Measurements from ENCODE around the gene NLGN1.
"Not testable (repeated sequence)": the region's sequence is repeated elsewhere in the genome, so short reads cannot be mapped to it uniquely, and the experiment has no call there.

Gene NLGN1

DNA sequence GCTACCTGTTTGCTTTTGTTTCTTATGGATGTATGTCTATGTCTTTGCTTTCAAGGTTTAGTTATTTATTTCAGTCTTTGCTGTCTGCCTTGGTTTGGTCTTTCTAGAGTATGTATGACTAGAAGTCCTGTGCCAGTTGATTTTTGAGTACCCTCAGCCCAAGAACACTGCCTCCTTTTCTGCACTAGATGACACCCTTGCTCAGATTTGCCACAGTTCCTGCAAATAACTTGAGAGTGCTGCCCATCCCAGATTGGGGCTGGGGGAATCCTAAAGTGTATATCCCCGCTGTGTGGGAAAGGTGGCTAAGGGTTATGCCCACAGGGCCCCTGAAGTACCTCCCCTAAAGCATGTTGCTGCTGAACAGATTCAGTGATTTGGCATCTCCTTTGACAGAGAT, 32.0 kb downstream of the NLGN1 start:
- DNase-seq (ENCODE audit: extremely low read depth in 1 of 2, low read depth in 1 of 2) = no peak

DNA sequence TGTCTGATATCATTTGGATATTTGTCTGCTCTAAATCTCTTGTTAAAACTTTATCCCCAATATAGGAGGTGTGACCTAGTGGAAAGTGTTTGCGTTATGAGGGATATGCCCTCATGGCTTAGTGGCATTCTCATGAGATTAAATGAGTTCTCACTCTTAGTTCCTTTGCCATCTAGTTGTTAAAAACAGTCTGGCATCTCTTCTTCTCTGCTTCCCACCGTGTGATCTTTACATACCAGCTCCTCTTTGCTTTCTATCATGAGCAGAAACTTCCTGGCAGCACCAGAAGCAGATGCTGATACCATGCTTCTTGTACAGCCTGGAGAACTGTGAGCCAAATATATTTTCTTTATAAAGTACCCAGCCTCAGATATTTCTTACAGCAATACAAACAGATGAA, 33.0 kb downstream of the NLGN1 start:
- no peak for DNase-seq (ENCODE audit: extremely low read depth in 1 of 2, low read depth in 1 of 2)

DNA sequence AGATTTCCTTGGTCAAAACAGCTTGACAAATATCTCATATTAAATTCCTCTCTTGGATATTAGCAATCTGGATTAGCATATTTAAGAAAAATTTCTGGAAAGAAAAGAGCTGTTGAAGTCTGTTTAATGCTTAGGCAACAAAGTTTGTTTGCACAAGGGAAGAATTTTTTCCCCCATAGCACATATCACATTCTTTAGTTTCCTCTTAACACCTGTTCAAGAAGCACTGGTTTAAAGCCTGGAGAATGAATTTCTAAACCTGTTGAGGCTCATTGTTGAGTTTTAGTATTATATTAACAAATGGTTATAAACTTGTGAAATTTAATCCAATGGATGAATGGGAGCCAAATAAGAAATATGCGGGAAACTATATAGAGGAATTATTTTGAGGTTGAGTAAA, 41.5 kb downstream of the NLGN1 start:
- no peak for DNase-seq (ENCODE audit: extremely low read depth in 1 of 2, low read depth in 1 of 2)

DNA sequence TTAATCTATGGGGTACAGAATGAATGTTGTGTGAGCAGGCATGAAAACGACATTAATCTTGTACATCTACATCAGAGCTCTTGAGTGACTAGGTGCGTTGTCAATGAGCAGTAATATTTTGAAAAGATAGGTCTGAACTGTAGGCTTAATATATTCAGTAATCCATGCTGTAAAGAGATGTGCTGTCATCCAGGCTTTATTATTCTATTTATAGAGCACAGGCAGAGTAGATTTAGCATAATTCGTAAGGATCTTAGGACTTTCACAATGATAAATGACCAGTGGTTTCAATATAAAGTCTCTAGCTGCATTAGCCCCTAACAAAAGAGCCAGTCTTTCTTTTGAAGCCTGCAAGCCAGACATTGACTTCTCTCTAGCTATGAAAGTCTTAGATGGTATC, 43.0 kb downstream of the NLGN1 start:
- DNase-seq (ENCODE audit: extremely low read depth in 1 of 2, low read depth in 1 of 2) = no peak

DNA sequence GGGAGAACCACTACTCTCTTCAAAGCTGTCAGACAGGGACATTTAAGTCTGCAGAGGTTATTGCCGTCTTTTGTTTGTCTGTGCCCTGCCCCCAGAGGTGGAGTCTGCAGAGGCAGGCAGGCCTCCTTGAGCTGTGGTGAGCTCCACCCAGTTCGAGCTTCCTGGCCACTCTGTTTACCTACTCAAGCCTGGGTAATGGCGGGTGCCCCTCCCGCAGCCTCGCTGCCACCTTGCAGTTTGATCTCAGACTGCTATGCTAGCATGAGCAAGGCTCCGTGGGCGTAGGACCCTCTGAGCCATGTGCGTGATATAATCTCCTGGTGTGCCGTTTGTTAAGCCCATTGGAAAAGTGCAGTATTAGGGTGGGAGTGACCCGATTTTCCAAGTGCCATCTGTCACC, 54.0 kb downstream of the NLGN1 start:
- DNase-seq (ENCODE audit: extremely low read depth in 1 of 2, low read depth in 1 of 2) = not testable (repeated sequence)

DNA sequence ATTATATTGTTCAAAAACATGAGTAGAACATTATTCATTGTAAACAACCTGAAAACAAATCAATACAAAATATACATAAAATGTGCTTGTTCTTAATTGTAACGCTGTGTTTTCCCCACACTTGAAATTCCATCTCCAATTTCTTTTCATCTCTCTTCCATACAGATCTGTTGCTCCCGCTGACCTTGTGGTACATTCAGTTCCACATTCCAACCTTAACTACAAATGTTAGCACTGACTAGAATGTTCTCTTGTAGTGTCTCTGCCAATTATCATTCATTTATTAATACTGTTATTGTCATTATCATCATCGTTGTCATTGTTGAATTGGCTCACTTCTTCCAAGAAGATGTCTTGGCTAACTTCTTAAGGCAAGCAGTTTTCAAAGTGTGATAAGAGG, 65.7 kb downstream of the NLGN1 start:
- DNase-seq (ENCODE audit: extremely low read depth in 1 of 2, low read depth in 1 of 2) = no peak

DNA sequence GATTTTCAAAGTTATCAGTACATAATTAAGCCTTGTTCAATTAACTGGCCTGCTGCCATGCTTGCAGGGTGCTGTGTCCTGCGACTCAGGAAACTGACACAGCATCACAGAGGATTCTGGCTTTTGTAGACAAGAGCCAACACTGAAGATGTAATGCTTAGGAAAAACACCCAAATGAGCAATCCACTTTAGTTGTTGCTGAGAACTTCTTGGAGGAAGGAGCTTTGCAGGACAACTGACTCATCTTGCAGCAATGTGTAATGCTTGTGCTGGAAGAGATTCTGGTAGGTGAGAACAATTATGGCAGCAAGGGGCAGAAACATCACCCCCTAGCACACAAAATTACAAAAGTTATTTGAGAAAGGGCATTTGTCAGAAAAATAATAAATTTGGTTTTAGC, 67.6 kb downstream of the NLGN1 start:
- no peak for DNase-seq (ENCODE audit: extremely low read depth in 1 of 2, low read depth in 1 of 2)

DNA sequence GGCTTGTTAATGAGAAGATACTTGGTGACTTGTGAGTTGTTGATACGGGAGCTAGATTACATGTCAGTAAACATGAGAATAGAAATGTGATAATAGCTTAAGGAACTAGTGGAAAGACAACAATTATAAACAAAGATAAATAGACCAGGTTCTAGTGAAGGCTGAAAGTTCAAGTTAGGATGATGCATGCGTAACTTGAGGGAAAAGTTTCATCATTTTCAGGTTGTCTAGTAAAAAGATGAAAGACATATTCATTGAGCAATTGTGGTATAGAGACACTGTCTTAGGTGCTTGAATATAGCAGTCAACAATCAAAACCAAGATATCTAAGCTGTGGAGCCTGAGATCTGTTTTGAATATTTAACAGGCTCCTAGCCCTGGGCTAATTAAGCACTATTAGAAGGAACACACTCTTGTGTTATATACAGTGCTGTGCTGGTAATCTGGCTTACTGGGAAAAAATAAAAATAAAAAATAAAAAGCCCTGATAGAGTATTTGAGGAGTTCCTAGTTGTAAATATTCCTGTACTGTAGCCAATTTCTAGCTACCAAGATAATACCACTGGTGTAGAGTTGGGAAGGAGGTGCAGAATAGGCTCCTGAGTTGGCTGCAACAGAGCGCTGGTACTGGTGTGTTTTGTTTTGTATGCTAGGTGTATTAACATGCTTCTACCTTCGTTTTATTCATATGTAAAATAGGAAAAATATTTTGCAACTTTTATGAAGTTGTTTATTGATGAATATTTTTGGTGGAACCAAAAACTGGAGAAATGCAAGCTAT, 68.5 kb downstream of the NLGN1 start:
- DNase-seq (ENCODE audit: extremely low read depth in 1 of 2, low read depth in 1 of 2) = no peak

DNA sequence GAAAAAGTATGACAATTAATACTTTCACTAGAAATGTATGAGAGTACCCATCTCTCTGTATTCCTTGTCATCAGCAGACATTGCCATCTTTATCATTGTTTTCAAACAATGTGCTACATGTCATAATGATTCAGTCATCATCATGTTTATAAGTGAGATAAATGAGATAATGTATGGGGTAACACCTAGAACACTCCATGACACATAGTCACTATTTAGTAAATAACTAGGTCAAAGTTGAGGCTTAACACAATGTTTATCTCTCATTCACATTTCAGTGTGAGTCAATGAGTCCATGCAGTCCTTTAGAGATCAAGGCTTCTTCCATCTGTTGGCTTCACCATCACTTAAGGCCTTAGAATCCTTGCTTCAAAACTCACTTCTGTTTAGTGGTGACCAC, 70.0 kb downstream of the NLGN1 start:
- DNase-seq (ENCODE audit: extremely low read depth in 1 of 2, low read depth in 1 of 2) = no peak

DNA sequence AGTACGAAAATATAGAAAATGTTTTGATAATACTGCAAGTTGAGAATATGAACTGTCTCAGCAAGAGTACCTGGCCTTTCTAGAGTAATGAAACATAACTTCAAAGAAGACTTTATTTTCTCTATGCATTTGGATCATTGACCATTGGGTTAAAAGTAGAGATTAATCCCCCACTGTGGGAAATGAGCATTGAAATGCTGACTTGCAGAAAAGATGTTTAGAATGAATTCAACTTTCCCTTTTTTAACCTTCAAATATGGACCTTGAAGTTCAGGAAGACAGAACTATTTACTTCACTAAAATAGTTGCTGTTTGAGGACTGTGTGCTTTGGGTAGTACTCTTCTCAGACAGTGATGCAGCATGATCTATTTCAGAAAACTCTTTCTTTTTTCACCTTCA, 75.7 kb downstream of the NLGN1 start:
- no peak for DNase-seq (ENCODE audit: extremely low read depth in 1 of 2, low read depth in 1 of 2)

DNA sequence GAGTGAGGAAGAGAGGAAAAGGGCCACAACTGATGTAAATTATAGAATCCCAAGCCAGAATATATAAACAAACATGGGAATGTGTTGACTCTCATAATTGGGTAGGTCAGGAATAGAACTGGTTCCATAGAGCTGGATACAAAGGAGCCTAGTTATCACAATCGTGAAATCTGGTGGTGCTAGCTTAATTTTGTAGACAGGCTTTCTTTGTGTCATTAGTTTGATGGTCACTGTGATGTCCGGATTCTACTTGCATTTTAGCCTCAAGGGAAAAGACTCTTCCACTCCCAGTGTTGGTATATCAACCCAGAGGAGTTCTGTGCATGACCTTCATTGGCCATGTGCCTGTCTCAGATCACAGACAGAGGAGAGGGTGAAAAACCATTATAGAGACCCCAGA, 81.8 kb downstream of the NLGN1 start:
- no peak for DNase-seq (ENCODE audit: extremely low read depth in 1 of 2, low read depth in 1 of 2)

DNA sequence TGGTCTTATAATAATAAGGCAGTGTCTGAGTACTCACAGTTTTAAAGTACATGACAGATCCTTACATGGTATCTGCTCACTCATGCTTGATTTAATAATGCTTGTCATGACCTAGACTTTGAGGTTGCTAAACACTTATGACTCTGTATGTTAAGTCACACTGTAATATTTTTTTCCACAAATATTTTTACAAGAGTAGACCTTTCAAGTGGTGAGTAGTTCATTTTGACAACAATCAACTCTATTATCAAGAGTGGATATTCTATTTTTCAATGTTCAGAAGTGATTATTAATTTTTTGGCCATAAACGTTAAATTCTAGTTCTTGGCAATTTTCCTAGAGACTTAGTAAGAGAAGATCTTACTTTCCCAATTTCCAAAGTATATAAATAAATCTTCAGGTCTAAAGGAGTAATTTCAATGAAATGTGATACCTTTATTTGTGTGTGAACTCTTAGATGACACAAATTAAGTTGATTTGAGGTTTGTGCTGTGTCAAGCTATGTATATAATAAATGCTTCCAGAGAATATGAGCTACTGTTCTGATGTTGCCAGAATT, 104.5 kb downstream of the NLGN1 start:
- no peak for DNase-seq (ENCODE audit: extremely low read depth in 1 of 2, low read depth in 1 of 2)

DNA sequence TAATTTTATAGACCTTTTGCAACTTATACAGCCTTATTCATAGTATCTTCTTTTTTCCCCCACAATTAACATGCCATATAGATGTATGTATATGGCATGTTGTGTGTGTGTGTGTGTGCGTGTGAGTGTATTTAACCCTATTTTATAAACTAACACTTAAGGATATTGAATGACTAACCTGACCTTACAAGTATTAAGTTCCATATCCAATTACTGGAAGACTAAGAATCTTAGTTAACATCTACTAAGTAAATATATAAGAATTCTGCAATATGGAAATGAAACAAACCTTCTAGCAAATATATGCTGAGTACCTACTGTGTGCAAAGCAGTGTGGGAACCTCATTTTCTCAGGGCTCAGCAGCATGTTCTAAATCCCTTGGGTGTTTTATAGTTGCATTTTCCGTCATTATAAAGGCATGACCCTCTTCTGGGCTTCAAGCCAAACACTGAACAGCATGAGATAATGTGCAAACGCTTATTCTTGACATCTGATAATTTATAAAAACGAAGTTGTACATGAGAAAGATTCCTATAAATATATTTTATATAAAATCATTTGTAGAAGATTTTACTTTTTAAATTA, 105.5 kb downstream of the NLGN1 start:
- no peak for DNase-seq (ENCODE audit: extremely low read depth in 1 of 2, low read depth in 1 of 2)

DNA sequence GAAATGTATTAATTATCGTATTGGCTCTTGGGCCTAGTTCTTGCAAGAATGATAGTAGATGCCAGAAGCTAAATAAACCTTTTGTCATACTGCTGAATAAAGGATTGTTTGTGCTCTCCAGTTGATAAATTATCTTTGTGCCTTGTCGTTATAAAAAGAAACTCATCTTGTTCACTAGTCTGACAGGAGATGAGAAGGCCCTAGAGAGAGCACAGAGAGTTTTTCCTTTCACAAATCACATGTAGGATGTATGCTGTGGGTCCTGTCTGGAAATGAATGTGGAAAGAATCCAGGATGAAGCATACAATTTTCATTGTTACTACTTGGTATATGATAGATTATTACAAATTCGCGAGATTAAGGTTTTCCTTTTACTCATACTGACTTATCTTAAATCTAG, 113.0 kb downstream of the NLGN1 start:
- no peak for DNase-seq (ENCODE audit: extremely low read depth in 1 of 2, low read depth in 1 of 2)

DNA sequence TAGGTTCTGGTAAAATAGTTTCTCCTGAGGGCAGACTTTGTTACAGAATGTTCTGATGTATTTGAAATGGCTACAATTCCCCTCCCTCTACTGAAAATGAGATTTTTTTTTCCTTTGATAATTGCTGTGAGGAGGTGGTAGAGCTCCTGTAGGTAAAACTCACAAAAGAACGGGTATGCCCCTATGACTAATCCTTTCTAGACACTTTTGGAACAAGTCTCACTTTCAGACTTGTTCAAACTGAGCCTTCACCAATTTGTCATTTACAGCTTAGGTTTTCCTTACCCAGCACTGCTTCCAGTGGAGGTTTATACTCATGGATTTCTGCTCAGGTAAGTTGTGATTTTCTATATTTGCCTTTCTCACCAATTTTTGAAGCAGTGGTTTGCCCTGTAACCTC, 115.6 kb downstream of the NLGN1 start:
- DNase-seq (ENCODE audit: extremely low read depth in 1 of 2, low read depth in 1 of 2) = no peak

DNA sequence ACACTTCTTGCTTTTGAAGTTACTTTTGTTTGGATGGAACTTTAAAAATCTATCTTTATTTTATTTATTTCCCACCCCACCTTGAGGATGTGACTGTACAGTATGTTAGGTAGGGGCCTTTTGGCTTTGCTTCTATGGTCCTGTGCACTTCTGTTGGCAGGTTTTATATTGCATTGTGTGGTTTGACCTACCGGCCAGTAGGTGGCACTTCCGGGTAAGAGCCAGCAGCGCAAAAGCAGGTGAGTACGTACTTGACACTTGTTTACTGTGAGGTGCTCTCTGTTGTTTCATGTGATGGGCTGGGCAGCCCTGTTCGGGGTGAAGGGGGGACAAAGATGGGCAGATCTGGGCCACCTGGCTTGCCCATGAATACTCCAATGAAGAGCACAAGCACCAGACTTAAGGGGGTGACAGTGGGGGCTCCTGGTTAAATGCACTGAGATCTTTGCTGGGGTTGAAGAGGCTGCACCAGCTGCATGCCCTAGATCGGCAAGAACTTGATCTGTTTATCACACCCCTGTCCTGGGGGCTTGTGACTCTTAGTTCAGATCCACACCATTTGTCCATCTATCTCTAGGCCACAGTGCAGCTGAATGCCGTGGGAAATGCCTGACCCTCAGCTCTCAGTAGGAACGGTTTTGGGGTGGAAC, 131.6 kb downstream of the NLGN1 start:
- no peak for DNase-seq (ENCODE audit: extremely low read depth in 1 of 2, low read depth in 1 of 2)

DNA sequence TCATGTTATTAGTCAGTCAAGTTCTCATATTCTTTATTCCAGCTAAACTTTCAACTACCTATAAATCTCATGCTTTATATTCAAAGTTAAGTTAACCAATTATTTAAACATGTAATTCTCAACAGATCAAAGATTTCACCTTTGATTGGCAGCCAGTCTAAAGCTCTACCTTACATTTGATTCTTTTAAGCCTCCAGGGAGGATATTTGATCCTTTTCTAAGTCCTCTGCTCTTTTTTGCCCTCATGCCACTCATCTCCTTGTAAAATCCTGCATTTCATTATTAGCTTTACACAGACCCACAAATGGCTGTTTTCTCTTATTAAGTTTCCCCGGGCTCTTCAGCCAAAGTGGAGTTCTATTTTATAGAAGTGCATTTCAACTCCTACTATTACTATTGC, 134.1 kb downstream of the NLGN1 start:
- DNase-seq (ENCODE audit: extremely low read depth in 1 of 2, low read depth in 1 of 2) = no peak

DNA sequence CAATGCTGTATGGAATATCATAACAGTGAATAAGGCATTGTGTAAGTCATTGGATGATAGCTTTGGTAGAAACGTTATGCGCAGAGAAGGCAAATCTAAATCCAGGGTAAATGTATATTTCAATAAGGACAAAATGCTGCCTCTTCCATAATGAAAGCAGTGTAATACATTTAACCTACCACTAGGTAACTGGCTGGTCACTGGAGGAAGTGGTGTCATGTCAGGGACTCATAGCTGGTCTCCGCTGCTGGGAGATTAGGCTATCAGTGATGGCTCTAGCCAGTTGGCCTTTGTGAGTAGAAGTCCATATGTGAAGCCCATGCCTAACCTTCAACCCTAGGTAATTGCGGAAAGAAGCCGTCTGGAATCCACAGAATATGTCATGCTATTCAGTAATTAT, 140.9 kb downstream of the NLGN1 start:
- no peak for DNase-seq (ENCODE audit: extremely low read depth in 1 of 2, low read depth in 1 of 2)

DNA sequence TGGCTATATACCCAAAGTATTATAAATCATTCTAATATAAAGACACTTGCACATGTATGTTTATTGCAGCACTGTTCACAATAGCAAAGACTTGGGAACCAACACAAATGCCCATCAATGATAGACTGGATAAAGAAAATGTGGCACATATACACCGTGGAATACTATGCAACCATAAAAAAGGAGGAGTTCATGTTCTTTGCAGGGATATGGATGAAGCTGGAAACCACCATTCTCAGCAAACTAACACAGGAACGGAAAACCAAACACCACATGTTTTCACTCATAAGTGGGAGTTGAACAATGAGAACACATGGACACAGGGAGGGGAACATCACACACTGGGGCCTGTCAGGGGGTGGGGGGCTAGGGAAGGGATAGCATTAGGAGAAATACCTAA, 148.0 kb downstream of the NLGN1 start:
- DNase-seq (ENCODE audit: extremely low read depth in 1 of 2, low read depth in 1 of 2) = not testable (repeated sequence)

DNA sequence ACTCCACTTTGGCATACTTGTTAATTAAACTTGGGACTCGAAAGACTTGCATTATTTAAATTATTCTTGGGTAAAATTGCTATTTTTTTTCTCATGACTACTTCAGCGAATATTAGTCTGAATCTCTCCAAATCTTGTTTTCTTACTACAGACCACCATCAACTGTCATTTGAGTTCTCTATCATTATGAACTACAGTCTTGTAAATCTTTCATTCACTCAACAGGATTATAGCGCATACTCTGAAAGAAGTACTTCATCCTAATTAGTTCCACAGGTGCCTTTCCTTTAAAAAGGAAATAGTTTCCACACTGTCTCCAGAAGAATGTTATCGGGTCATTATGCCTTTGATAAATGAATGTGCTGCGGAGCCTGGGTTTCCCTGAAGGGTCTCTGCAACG, 149.5 kb downstream of the NLGN1 start:
- DNase-seq (ENCODE audit: extremely low read depth in 1 of 2, low read depth in 1 of 2) = no peak

DNA sequence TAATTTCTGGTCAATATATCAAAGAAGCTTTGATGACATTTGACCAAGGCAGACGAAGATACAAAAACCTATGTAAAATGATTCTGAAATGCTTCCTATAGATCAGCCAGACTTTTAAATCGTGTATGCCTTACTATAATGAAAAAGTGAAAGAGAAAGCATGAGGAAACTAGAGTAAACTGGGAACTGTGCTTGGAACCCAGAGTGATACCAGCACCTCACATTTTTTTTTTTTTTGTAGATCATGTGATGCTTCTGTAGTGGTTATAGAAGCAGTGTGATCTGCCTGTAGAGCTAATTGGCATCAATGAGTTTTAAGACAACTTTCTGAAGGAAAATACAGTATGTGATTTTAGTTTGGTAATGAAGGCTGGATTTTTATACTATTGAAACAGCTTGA, 150.7 kb downstream of the NLGN1 start:
- no peak for DNase-seq (ENCODE audit: extremely low read depth in 1 of 2, low read depth in 1 of 2)

DNA sequence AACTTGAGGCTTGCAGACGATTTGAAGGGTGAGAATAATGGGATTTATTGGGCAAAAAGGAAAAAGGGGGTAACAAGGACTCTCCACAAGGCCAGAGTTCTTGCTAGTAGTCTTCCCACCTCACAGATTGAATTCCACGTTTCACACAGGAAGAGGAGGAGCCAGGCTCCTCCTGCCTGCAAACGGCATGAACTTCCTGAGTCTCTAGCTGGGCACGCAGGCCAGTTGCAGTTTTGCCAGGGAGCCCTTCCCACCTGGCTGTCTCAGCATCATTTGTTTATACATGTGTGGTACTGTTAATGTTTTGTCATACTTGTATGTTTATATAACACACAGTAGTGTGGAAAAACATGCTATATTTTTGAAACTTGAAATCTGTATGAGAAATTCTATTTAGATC, 155.0 kb downstream of the NLGN1 start:
- DNase-seq (ENCODE audit: extremely low read depth in 1 of 2, low read depth in 1 of 2) = no peak

Measured in stimulated activated CD8-positive, alpha-beta memory T cell treated with anti-CD3 and anti-CD28 coated beads, Interleukin-7, amount 100 ng/mL, for 48 hours (primary cell).